NCI-H2196 (cell line): ENCODE results near the gene SEPTIN8.
"Not testable (repeated sequence)": the region's sequence is repeated elsewhere in the genome, so short reads cannot be mapped to it uniquely, and the experiment has no call there.

Experiments used
- DNase-seq: peaks from one replicate; lab custom pipeline; 2025; ENCODE audit not compliant: unreplicated experiment; lab: John Stamatoyannopoulos, UW

The SEPTIN8 gene

DNA sequence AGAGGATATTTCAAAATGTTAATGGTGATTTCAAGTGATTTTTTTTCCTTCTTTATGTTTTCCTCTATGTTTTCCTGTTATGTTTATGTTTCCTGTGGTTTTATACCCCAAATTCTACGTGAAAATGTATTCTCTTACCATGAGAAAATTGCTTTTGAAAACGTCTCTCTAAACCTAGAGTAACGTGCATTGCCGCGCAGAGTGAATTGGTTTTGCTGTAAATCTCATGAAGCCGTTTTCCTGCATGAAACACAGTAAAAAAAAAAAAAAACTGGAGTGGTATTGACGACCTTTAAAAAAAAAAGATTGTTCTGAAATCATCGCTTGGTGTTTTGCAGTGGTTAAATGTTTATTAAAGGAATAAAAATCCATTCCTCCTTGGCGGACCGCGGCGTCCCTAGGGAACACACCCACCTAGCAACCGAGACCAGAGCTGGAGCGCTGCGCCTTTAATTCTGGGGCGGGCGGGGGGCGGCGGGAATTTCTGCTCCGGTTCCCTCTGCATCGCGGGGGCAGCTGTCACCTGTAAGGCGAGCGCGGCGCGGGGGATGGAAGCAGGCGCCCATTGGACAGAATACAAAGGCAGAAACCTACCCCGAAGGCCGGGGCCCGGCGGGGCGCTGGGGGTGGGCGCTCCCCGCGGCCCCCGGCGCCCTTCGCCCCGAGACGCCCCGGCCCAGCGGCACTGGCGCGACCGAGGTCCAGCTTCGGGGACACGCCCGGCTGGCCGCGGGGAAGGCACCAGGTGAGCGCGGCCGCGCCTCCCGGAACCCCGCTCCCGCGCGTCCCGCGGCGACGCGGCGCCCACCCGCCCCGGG is 36.0 kb upstream of the SEPTIN8 start, which contains the start of gene SOWAHA:
Gene SOWAHA, plus strand, starts transcription at position 522 of the 818 bp plus-strand sequence. CDS start 320 bp downstream, outside the sequence.
- peak; percentile 35 for DNase-seq

DNA sequence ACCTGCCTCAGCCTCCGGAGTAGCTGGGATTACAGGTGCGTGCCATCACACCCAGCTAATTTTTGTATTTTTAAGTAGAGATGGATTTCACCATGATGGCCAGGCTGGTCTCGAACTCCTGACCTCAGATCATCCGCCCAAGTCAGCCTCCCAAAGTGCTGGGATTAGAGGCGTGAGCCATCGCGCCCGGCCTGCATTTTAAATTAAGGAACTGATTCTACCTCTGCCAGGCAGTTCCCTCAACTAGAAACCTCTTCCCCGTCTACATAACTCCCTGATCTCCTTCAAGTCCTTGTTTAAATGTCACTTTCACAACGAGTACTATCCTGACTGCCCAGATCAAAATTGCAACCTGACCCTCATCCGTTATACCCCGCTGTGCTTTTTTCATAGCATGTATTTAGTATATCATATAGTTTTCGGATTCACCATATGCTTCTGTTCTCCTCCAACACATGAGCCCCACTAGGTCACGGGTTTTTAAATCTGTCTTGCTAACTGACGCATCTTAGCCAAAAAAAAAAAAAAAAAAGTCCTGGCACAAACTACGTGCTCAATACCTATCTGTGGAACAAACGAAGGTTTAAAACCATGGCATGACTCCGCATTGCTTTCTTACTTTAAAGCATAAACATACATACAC is 35.2 kb upstream of the SEPTIN8 start:
- no peak for DNase-seq

DNA sequence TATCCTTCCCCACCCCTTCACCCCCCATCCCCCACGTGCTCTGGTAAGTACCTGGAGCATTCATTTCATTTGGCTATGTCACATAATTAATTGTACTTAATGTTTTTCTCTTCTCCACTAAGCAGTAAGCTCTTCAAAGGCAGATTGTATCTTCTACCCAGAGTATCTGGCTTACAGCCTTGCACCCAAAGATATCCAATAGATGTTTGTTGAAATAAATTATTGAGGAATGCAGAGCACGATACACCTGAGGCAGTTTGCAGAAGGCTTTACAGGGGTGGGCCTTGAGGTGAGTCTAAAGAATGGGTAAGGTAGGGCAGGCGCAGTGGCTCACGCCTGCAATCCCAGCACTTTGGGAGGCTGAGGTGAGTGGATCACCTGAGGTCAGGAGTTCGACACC is 33.6 kb upstream of the SEPTIN8 start:
- DNase-seq: no peak

DNA sequence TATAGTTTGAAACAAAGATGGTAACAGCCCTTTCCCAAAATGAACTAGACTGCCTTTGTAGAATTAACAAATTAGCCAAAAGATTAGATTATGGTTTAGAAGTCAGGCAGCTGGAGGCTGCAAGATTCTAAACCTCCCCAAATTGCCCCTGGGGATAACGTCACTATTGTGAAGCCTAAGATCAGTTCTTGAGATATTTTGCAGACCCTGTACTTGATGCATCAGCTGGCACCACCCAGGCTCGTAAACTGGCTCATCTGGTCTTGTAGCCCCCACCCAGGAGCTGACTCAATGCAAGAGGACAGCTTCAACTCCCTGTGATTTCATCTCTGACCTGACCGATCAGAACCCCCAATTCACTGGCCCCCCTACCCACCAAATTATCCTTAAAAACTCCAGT is 31.8 kb upstream of the SEPTIN8 start:
- DNase-seq: no peak

DNA sequence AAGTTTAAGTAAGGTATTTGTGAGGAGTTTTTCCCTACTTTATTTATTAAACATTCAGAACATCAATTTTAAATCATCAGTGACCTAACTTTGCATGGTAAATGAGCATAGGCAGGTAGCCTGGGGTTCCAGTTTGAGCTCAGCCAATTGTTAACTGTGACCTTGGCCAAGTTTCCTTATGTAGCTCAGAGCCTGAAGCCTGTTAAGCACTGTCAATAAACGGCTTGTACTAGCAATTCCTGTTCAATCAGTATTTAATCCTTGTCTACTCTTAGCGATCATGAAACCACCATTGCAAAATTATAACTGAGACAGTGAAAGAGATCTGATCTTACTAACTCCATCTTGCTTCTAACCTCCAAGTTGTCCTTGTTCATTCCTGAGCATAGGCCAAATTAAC is 31.4 kb upstream of the SEPTIN8 start:
- no peak for DNase-seq

DNA sequence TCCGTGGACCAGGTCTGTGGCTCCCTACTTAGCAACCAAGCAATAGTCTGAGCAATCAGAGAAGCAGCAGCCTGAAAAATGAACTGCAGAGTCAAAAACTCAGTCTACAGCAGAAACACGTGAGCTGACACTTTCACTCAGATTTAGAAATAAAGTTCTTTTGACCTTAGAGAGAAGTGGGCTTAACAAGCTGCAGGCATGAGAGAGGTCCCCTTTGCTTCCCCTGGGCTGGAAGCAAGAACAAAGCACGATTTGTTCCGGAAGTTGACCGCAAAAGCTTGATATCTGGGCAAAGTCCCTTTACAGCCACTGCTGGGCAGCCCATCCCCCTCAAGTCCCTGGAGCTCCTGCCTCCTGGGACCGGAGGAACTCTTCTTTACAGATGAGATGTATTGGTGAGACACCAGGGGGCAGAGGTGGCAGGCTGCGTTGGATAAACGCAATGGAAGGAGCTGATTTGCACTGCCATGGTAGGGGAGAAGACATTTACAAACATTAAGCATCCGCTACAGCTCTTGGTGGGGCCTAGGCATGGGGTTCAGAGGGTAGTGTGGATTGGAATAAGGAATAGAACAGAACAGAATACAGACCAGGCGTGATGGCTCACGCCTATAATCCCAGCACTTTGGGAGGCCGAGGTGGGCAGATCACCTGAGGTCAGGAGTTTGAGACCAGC is 30.3 kb upstream of the SEPTIN8 start:
- no peak for DNase-seq

DNA sequence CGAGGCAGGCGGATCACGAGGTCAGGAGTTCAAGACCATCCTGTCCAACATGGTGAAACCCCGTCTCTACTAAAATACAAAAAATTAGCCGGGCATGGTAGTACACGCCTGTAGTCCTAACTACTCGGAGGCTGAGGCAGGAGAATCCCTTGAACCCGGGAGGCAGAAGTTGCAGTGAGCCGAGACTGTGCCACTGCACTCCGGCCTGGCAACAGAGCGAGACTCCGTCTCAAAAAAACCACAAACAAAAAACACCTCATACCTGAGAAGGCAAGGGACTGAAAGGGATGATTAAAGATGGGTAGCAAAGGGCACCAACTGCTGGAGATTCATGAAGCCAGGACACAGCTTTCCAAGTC is 29.7 kb upstream of the SEPTIN8 start:
- not testable (repeated sequence) for DNase-seq

DNA sequence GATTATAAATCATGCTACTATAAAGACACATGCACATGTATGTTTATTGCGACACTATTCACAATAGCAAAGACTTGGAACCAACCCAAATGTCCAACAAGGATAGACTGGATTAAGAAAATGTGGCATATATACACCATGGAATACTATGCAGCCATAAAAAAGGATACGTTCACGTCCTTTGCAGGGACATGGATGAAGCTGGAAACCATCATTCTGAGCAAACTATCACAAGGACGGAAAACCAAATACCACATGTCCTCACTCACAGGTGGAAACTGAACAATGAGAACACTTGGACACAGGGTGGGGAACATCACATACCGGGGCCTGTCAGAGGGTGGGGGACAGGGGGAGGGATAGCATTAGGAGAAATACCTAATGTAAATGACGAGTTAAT is 28.8 kb upstream of the SEPTIN8 start:
- DNase-seq: not testable (repeated sequence)

DNA sequence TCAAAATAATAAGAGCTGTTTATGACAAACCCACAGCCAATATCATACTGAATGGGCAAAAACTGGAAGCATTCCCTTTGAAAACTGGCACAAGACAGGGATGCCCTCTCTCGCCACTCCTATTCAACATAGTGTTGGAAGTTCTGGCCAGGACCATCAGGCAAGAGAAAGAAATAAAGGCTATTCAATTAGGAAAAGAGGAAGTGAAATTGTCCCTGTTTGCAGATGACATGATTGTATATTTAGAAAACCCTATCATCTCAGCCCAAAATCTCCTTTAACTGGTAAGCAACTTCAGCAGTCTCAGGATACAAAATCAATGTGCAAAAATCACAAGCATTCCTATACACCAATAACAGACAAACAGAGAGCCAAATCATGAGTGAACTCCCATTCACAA is 27.2 kb upstream of the SEPTIN8 start:
- DNase-seq: not testable (repeated sequence)

DNA sequence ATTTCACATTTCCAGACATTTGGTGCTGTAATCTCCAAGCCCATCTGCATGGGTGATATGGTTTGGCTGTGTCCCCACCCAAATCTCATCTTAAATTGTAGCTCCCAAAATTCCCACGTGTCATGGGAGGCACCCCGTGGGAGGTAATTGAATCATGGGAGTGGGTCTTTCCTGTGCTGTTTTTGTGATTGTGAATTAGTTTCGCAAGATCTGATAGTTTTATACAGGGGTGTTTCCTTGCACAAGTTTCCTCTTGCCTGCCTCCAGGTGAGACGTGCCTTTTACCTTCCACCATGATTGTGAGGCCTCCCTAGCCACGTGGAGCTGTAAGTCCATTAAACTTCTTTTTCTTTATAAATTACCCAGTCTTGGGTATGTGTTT is 25.6 kb upstream of the SEPTIN8 start:
- not testable (repeated sequence) for DNase-seq

DNA sequence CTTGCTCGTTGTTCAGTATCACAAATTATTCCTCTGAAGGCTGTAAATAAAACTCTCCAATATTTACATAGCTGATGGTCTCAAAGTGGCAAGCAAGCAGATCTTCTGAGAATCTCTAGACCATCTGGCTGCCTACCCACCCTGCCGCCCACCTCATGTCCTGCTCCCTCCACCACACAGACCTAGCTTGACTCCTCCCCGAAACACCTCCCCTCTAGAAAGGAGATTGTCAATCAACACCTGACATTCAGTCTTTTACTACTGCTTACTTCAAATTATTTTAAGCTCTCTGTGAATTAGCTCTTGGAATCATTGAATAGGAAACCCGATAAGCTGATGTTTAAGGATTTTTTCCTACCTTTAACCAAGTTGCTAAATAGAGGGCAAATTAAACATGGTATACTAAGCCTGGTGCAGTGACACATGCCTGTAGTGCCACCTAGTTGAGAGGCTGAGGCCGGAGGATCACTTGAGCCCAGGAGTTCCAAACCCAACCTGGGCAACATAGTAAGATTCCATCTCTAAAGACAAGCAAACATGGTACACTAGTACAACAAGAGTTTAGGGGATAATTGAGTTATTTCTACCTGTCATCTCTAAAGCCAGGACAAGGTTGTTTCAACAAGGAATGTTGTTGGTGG is 25.1 kb upstream of the SEPTIN8 start:
- no peak for DNase-seq

DNA sequence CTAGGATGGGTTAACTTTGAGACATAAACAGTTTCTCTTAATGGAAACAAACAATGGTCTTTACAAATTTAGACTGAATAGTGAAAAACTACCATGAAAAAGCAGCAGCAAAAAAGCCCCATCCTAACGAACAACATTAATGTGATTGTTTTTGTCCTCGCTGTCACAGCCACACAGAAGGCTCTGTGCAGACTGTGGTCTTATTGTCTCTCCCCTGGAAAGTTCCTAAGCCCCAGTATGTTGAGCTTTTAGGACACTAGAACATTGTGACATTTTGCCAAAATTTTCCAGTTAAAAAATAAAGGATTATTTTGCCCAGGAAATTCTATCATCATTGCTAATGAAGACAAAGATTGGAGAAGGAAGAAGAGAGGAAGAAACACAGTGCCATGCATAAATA is 23.5 kb upstream of the SEPTIN8 start:
- DNase-seq: no peak

DNA sequence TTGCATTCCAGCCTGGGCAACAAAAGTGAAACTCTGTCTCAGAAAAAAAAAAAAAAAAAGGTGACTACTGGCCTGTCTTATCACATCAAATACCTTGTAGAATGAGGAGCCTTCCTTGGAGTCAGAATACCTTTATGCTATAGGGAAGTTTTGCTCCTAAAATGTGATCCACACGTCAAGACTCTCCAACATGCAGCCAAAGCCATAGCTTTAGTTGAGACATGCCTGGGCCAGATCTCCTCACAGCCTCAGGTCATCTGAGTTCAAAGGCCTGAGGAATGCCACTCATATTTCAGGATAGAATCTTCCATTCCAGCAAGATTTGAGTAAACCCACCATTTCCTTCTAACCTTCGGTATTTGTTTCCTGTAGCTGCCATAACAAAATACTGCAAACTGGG is 22.4 kb upstream of the SEPTIN8 start:
- DNase-seq: no peak

DNA sequence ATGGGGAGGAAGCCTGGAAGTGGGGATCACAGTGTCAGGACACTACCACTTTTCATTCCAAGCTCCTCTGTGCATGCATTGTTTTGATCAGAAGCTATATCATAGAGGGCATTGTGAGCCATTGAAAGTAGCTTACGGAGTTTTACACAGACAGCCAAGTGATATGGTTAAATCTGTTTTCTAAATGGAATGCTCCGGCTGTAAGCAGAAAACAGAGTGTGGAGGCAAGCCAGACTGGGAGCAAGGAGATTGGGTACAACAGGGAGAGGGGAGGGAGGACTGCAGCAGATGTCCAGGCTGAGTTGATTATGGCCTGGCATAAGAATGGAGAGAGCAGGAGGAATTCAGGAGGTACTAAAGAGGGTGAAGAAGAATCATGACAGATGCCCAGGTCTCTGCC is 20.6 kb upstream of the SEPTIN8 start:
- no peak for DNase-seq

DNA sequence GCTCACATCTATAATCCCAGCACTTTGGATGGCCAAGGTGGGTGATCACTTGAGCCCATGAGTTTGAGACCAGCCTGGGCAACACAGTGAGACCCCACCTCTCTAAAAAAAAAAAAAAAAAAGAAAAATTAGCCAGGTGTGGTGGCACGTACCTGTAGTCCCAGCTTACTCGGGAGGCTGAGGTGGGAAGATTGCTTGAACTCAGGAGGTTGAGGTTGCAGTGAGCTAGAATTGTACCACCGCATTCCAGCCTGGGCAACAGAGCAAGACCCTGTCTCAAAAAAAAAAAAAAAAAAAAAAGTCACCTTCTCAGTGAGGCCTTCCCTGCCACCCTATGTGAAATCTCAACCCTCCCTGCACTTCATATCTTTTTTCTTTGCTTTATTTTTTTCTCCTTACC is 14.0 kb upstream of the SEPTIN8 start:
- no peak for DNase-seq

DNA sequence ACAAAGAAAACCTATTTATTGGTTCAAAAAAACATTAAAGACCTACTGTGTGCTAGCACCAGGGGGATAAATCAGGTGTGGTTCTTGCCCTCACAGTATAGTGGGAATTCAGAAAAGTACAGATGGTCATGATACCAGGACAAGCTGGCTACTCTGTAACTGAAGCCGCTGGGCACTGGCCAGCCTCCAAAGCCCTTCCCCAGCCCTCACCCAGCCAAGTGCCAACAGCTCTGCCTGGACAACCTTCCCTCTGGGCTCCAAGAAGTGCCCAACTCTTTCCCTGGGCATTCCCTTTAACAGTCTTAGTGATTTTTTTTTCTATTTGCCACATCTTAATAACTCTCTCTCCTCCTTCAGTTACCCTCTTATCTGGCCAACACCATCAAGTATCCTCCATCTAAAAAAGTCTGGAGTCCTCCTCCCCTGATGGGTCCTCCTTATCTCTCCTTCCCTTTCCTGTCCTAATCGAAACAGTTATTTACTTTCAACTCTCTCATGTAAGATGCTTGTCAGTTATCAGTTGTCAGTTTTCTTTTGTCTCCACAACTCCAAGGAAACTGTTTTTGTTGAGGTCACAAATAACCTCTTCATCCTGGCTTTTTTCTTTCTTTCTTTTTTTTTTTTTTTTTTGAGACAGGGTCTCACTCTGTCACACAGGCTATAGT is 13.3 kb upstream of the SEPTIN8 start:
- DNase-seq: no peak

DNA sequence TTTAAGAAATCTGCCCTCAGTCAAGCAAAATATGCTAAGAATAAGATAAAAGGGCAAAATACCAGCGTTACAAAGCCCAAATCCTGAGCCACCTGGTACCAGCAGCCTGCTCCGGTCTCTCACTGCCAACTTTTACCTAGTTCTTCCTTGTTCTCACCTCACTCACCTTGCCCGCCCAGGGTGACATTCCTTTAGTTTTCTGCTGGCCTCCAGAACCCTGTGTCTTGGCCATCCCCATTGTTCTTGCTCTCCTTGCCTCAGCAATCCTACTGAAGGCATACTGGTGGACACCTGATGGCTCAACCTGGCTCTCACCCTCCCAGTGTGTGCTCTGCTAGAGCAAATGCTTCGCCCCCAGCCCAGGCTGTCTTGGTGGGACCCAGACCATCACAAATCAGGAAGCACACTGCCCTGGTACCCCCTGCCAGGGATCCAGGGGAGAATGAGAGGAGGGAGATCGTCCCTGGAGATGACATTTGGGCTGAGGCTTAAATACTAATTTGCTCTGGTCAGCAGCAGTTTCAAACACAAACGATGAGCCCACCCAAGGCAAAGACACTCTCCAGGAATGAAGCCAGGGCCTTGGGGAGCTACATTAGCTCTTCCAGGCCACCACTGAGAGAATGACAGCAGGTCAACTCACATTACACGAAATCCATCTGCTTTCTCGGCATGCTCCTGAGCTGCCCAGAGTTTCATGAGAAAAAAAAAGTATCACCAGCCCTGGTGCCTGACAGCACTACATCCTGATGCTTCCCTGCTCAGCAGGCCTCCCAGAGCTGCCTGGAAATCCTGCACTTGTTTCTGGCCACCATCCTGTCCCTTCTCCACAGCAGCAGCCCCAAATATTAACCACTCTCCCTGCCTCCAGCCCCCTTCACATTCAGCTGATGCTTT is 12.2 kb upstream of the SEPTIN8 start:
- DNase-seq: no peak

DNA sequence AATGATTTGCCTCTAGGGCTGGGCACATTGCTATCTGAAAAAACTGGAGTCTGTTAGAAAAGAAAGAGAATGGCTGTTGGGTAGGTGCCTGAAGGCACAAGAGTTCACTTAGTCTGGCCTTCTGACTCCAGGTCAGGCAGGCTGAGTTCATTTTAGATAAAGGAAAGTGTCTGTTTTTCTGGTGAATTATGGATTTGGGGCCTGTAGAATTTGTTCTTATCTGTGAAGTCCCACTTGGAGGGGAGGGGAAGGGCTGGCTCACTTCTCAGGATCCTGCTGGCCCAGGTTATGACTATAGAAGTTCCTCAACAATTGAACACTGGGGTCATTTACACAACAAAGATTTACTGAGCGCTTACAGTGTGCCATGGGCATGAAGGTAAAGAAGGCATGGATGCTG is 11.5 kb upstream of the SEPTIN8 start:
- no peak for DNase-seq

DNA sequence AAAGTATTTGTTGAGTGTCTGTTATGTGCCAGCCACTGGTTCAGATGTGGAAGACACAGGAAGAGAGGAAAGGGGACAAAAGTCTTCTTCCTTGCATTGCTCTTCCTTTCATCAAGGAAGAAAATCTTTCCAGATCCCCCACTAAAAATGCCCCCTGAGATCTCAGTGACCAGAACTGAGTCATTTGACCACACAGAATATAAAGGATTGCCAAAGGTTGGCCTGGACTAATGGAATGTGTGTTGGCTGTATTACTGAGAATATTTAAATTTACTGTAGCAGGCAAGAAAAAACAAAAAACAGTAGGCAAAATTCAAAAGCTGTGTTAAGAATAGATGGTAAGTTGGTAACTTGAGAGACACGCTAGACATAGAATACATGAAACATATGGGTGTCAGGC is 10.0 kb upstream of the SEPTIN8 start:
- no peak for DNase-seq

DNA sequence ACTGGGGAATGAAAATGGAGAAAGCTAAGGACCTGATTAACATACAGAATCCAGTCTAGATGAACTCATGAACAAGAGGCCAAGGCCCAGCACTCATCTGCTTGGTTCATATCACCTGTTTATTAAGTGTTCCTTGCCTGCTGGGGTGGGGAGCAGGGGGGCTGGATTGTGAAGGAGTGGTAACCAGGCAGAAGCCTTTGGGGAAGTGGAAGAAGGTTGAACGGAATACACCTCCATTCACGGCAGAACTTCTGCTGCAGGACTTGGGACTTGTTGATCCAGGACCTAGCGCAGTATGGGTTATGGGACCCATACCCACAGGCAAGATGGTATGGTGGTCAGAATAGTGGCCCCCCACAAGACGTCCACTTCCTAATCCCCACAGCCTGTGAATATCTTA is 8.8 kb upstream of the SEPTIN8 start:
- DNase-seq: no peak
